Liver (tissue), 9 donors: ENCODE results near the gene AVL9. TPM values are rescaled to one million over a fixed set of nuclear protein-coding genes. Genes with fewer than 3 reads are reported as not detected.
"Not testable (repeated sequence)": the region's sequence is repeated elsewhere in the genome, so short reads cannot be mapped to it uniquely, and the experiment has no call there.

Experiments
- DNase-seq: peaks from one replicate; pipeline ENCODE4 v3.0.0-alpha.2; 2017; ENCODE audit warnings: low spot score
- H3K27ac ChIP-seq, 2 donors: one replicate each; pipeline ENCODE4 v1.7.0; 2013; ENCODE audit warnings: inconsistent platforms in 2 of 2, low read length in 2 of 2, control low read depth in 1 of 2, low read depth in 1 of 2, mild to moderate bottlenecking in 1 of 2
- H3K27me3 ChIP-seq, 4 donors: one replicate each; pipeline versions ENCODE4 v1.6.1 to v1.7.0; 2013; ENCODE audit warnings: low read length in 3 of 4, inconsistent platforms in 1 of 4, mild to moderate bottlenecking in 1 of 4, moderate library complexity in 1 of 4; ENCODE audit not compliant: control insufficient read depth in 4 of 4, insufficient read depth in 4 of 4
- H3K36me3 ChIP-seq, 4 donors: one replicate each; pipeline versions ENCODE4 v1.6.1 to v1.7.0; 2013; ENCODE audit warnings: low read length in 3 of 4, mild to moderate bottlenecking in 3 of 4, low read depth in 1 of 4, moderate library complexity in 1 of 4; ENCODE audit not compliant: control insufficient read depth in 4 of 4, insufficient read depth in 3 of 4
- H3K4me1 ChIP-seq, 4 donors: one replicate each; pipeline versions ENCODE4 v1.6.1 to v1.7.0; 2013; ENCODE audit warnings: low read length in 3 of 4, mild to moderate bottlenecking in 3 of 4, moderate library complexity in 1 of 4; ENCODE audit not compliant: control insufficient read depth in 4 of 4, insufficient read depth in 4 of 4
- H3K4me3 ChIP-seq, 3 donors: one replicate each; pipeline versions ENCODE4 v1.6.1 to v1.7.0; 2013; ENCODE audit warnings: low read length in 3 of 3, control low read depth in 1 of 3, low read depth in 1 of 3, mild to moderate bottlenecking in 1 of 3
- H3K9ac ChIP-seq, 2 donors: one replicate each; pipeline ENCODE4 v1.7.0; 2013; ENCODE audit warnings: low read length in 2 of 2, mild to moderate bottlenecking in 2 of 2, moderate library complexity in 2 of 2, control low read depth in 1 of 2, low read depth in 1 of 2
- H3K9me3 ChIP-seq, 4 donors: one replicate each; pipeline versions ENCODE4 v1.6.1 to v1.7.0; 2013; ENCODE audit warnings: low read length in 3 of 4; ENCODE audit not compliant: control insufficient read depth in 4 of 4
- FOXA1 ChIP-seq: IDR thresholded peaks from 2 replicates; pipeline ENCODE4 v1.6.1; 2016; ENCODE audit warnings: antibody characterized with exemption
- FOXA2 ChIP-seq: IDR thresholded peaks from 2 replicates; pipeline ENCODE4 v1.6.1; 2016; ENCODE audit warnings: antibody characterized with exemption
- GABPA ChIP-seq, 2 donors: IDR thresholded peaks in 1 of 2; conservative IDR thresholded peaks in 1 of 2; 2 replicates each; pipeline ENCODE4 v1.6.1; 2016; ENCODE audit warnings: antibody characterized with exemption in 2 of 2, mild to moderate bottlenecking in 1 of 2, moderate library complexity in 1 of 2
- MAX ChIP-seq: IDR thresholded peaks from 2 replicates; pipeline ENCODE4 v1.6.1; 2016; ENCODE audit warnings: antibody characterized with exemption
- WGBS: extraction: QIAGEN DNeasy Blood & Tissue Kit; methylation state at CpG from one replicate; pipeline ENCODE4 v1.1.7; 2013; 5-methylcytosine and 5-hydroxymethylcytosine counted together
- polyA plus RNA-seq, 2 donors: library from polyadenylated mRNA; stranded (reverse) in 1 of 2; unstranded in 1 of 2; fragments of 200-250 nt in 1 of 2; fragments of >200 nt in 1 of 2; fragmentation: Nextera tagmentation in 1 of 2; extraction: Ambion mirVana in 1 of 2; gene quantifications; one replicate each; pipeline versions ENCODE4 v1.2.1 to v1.2.3, GENCODE V29; 2013 to 2015
- total RNA-seq, 2 donors: library from RNA; depleted of rRNA; stranded (reverse); fragments of >200 nt; gene quantifications; one replicate each; pipeline ENCODE4 v1.2.3, GENCODE V29; 2014
- donor health status: healthy.
- donor health status: healthy.
- donor health status: healthy.
- donor health status: healthy.
- donor health status: healthy.

AVL9 gene
- total and polyA plus RNA-seq, 4 donors = 5.5 to 18.5 (median 11.6) TPM

GRCh38 chr7:32631021-32631420 is 135.7 kb downstream of the AVL9 start (continued):
- no peak for TF ChIP-seq FOXA1
- TF ChIP-seq FOXA2 = no peak
- TF ChIP-seq MAX = no peak
- no peak for TF ChIP-seq GABPA (IDR thresholded peaks at IDR 0.05 in 1 of 2, conservative IDR thresholded peaks at IDR 0.05 in 1 of 2)

DNA sequence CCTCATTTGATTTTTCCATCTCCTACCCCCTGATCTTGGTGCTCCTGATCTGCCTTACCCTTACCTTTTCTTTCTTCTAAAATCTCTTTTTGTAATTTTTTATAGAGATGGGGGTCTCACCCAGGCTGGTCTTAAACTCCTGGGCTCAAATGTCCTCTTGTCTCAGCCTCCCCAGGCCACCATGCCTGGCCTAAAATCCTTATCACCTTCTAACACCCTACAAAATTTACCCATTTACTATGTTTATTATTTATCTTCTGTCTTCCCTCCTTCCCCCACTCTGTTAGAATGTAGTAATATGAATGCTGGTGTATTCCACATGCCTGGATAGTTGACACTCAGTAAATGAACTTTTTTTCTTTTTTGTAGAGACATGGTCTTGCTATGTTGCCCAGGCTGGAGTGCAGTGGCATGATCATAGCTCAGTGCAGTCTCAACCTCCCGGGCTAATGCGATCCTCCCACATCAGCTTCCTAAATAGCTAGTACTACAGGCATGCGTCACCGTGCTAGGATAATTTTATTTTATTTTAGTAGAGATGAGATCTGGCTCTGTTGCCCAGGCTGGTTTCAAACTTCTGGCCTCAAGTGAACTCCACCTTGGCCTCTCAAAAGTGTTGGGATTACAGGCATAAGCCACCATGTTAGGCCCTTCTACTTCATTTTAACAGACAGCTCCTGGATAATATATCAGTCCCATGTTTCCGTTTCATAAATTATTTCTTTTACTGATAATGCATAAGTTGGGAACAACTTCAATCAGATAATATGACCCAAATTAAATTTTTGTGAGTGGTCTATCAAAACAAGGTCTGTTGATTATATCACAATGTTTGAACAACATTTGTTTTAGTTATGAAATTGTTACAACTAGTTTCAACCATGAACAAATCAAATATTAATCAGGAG is 136.6 kb downstream of the AVL9 start:
- H3K9ac ChIP-seq, H3K27me3 ChIP-seq, H3K4me3 ChIP-seq, H3K9me3 ChIP-seq, DNase-seq, H3K4me1 ChIP-seq, H3K27ac ChIP-seq, H3K36me3 ChIP-seq: not testable (repeated sequence)
- 95% methylated on average over 5 of the region's 5 CpGs for WGBS

DNA sequence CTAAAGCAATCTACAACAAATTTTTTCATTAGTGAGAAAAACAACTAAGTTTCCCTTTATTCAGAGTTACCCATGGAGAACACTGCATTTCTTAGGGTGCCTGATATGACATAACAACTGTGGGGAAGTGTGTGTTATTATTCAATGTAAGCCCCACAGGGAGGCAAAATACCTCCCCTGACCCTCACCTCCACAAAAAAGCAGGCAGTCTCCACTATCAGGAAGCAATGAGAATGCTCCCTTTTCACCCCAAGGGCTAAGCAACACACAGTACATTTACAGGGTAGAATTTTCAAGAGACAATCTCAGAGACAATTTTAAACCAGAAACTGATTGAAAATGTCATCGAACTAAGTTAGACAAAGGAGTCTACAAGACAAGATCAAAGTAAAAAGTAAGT is 138.2 kb downstream of the AVL9 start:
- DNase-seq, H3K27ac ChIP-seq, H3K9me3 ChIP-seq, H3K27me3 ChIP-seq, H3K4me3 ChIP-seq, H3K4me1 ChIP-seq, H3K36me3 ChIP-seq, H3K9ac ChIP-seq: not testable (repeated sequence)
- WGBS = no CpG with 5 or more reads among the region's 1 CpG

DNA sequence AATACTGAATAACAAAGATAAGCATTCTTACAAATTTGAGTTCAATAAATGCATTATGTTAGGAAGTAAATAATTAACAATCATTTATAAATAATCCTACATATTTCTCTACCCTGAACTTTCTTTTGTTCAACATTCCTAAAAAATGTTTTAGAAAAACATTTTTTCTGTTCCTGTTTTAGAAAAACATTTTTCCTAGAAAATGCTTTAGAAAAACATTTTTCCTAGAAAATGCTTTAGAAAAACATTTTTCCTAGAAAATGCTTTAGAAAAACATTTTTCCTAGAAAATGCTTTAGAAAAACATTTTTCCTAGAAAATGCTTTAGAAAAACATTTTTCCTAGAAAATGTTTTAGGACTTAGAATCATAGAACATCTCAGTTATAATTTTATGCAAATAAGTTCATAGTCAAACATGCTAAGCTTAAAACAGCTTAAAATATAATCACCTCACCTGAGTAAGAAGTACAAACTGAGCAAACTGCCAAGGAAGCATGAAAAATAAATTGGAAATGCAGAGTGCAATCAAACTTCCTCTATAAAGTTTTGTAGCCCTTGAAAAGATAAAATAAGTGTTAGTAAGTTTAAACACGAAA is 139.6 kb downstream of the AVL9 start:
- not testable (repeated sequence) for H3K36me3 ChIP-seq, H3K27me3 ChIP-seq, H3K9ac ChIP-seq, H3K27ac ChIP-seq, H3K4me1 ChIP-seq, H3K4me3 ChIP-seq, H3K9me3 ChIP-seq, DNase-seq
- 27% methylated on average over 1 of the region's 1 CpG for WGBS

DNA sequence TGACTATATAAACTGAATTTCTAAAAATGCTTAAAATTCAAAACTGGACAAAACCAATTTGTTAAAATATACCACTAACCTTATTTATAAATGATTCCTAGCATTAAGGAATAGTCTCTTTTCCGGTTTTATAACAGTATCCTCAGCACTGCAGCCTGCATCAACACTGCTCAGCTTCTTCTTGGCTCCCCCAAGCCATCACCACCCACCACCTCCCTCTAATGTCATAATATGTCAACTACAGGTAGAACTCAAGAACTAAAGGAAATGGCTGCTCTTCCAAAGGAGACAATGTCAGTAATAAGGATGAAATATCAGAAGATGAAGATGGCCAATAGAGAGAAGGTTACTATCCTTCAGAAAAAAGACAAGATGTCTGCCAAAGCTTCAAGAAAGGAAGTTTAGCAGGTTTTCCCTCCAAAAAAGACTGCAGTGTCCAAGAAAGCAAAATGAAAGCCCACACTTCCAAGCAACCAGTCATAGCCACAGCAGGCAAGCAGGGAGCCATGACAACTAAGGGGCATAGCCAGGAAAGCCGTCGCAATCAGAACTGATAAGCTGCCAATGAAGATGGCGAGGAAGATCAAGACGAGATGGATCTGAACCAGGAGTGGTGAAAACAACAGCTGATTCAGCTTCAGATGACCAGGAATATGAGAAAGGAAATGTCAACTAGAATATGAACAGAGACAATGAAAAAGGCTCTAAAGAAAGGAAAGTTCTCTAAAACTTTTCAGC is 141.6 kb downstream of the AVL9 start:
- H3K27me3 ChIP-seq, H3K9ac ChIP-seq, DNase-seq, H3K4me3 ChIP-seq, H3K27ac ChIP-seq, H3K4me1 ChIP-seq, H3K9me3 ChIP-seq, H3K36me3 ChIP-seq: not testable (repeated sequence)
- 94% methylated on average over 5 of the region's 5 CpGs for WGBS

DNA sequence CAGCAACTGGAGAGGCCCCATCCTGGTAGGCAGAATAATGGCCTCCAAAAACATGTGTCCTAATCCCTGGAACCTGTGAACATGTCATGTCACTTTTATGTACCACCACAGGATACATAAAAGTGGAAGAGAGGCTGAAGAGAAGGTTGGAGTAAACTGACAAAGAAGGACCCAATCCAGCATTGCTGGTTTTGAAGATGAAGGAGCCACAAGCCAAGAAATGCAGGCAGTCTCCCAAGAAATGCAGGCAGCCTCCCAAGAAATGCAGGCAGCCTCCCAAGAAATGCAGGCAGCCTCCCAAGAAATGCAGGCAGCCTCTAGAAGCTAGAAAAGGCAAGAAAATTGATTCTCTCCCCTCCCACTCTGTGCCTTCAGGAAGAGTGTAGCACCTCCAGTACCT is 142.3 kb downstream of the AVL9 start:
- not testable (repeated sequence) for H3K4me3 ChIP-seq, H3K9ac ChIP-seq, H3K9me3 ChIP-seq, H3K36me3 ChIP-seq, H3K4me1 ChIP-seq, H3K27ac ChIP-seq, DNase-seq, H3K27me3 ChIP-seq

Other genes starting within 250 kb of the AVL9 start
- 10 to 100 TPM in 1 of 2 donors, 1 to 10 TPM in 1; 6.0 to 14.0 TPM for gene LSM5, start 5.1 kb upstream of the AVL9 start, total RNA-seq
- gene LSM5, start 5.1 kb upstream of the AVL9 start, polyA plus RNA-seq = 10 to 100 TPM; 37.7 to 74.1 TPM